GM06990 (cell line): ENCODE data around the gene SMIM45.

Experiments
- DNase-seq: peaks from one replicate; pipeline ENCODE4 v3.0.0-alpha.2; 2011; ENCODE audit not compliant: insufficient read length; ENCODE audit errors: extremely low read depth
- H3K27me3 ChIP-seq: replicated peaks from 2 replicates; pipeline ENCODE4 v1.6.0; 2011; ENCODE audit warnings: low read length; ENCODE audit not compliant: control insufficient read depth, insufficient read depth
- H3K36me3 ChIP-seq: 2 replicates; pipeline ENCODE4 v1.5.1; 2011; ENCODE audit warnings: low read length; ENCODE audit not compliant: control insufficient read depth, insufficient read depth
- H3K4me3 ChIP-seq: replicated peaks from 2 replicates; pipeline ENCODE4 v1.5.1; 2011; ENCODE audit warnings: low read depth, mild to moderate bottlenecking, control low read depth, low read length
- TF ChIP-seq, protein P1 (sequence below): IDR thresholded peaks from 2 replicates; pipeline ENCODE4 v1.5.1; 2011; ENCODE audit warnings: low read length, control low read depth, mild to moderate bottlenecking, inconsistent platforms; ENCODE audit not compliant: insufficient read depth, poor library complexity, severe bottlenecking

The SMIM45 gene

DNA sequence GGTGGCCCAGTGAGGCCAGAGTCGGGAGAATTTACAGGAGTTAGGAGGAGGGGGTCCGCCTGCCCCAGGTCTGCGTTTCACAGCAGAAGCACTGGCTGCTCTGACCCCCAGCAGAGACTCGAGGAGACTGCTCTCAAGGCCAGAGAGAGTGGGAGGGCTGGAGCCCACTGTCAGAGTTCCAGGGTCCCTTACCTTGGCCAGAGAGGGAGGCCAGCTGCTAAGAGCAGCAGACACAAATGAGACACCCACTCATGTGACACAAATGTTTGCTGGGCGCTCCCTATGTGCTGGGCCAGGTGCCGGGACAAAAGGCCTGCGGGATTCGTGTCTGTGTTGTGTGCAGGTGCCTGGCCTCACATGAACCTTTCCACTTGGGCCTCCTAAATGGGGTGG lies 22.5 kb upstream of the SMIM45 start:
- no peaks in the 10 kb centered on the region for H3K27me3 ChIP-seq
- no peaks in the 10 kb centered on the region; the same call in 1 of the 2 replicates for H3K36me3 ChIP-seq
- DNase-seq, result no peak
- TF ChIP-seq, protein P1, sequence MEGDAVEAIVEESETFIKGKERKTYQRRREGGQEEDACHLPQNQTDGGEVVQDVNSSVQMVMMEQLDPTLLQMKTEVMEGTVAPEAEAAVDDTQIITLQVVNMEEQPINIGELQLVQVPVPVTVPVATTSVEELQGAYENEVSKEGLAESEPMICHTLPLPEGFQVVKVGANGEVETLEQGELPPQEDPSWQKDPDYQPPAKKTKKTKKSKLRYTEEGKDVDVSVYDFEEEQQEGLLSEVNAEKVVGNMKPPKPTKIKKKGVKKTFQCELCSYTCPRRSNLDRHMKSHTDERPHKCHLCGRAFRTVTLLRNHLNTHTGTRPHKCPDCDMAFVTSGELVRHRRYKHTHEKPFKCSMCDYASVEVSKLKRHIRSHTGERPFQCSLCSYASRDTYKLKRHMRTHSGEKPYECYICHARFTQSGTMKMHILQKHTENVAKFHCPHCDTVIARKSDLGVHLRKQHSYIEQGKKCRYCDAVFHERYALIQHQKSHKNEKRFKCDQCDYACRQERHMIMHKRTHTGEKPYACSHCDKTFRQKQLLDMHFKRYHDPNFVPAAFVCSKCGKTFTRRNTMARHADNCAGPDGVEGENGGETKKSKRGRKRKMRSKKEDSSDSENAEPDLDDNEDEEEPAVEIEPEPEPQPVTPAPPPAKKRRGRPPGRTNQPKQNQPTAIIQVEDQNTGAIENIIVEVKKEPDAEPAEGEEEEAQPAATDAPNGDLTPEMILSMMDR, result no peak
- H3K4me3 ChIP-seq, result no peak overlapping the region

DNA sequence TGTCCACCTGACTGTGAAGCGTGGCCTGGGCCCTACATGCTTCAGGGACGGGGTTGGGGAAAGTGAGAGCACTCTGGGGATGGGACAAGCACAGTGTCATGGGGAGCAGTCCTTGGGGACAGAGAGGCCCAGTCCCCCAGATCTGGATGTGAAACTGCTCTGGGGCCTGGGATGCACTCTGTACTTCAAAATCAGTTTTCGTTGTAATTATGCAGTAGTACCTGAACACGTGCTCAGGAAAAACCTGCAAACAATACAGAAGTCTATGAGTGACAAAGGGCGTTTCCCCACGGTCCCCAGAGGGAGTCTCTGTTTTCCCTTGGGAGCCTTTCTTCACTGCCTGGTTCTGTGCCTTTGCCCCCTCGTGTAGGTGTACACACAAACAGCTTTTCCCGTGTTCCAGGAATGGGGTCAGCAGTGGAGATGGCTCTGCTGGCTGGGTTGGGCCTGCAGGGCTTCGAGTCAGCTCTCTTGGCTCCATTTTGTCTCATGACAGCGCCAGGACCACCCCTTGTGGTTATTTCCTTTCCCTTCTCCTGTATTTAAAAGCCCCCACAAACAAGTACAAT lies 20.2 kb upstream of the SMIM45 start:
- DNase-seq, result peak; percentile 76
- Histone ChIP-seq H3K4me3 (no peak overlapping the region), H3K36me3 (no peaks in the 10 kb centered on the region), H3K27me3 (no peaks in the 10 kb centered on the region)
- TF ChIP-seq, protein P1, result no peak

DNA sequence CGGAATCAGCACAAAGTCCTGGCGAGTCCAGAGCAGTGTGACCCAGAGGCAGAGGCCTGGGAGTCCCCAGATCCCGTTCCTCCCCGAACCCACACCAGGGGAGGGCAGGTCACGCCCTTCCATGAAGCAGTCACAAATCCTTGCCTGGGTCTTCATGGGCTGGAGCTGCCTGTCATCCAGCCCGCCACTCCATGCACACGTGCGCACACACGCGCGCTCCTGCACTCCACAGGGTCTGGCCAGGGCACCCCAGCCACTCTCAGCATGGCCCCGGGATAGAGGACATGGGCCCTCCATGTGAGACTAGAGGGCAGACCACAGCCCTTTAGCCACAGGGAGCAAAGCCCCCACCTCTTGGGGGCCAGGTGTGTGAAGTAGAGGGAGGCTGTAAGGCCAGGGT lies 19.6 kb upstream of the SMIM45 start:
- H3K36me3 ChIP-seq, result no peaks in the 10 kb centered on the region
- H3K27me3 ChIP-seq, result no peaks in the 10 kb centered on the region
- H3K4me3 ChIP-seq, result no peak overlapping the region
- no peak for DNase-seq
- TF ChIP-seq, protein P1, result no peak

DNA sequence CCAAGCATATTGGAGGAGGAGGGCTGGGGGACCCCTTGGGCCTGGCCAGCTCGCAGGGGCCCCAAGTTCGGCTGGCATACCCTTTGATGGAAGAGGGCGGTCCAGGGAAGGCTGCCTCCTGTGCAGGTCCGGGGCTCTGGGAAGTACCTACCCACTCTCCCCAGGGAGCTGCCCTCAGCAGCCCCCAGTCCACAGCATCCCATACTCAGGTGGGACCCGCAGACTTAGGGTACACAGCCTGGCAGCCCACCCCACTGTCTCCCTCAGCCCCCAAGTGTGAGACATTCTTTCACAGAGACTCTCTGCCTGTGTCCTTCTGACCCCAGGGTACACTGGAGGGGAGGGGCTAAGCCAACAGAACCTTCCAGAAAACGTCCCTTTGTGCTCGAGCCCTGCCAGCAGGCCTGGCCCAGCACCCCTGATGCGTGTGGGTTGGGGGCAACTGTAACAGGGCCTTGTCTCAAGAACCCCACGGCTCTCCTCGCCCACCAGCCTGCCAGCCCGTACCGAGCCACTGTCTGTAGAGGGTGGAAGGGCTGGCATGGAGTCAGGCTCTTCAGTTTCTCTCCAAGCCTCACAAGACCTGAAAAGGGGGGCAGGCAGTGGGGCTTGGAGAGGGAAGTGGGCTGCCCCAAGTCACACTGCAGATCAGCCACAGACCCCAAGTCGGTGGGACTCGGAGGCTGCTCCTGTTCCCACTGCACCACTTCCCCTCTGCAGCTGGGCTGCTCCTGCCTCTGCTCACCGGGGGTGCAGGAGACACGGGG lies 18.4 kb upstream of the SMIM45 start:
- Histone ChIP-seq H3K36me3 (0 out of 2 replicates have a peak, but pooled peaks cover under 1% of the 10 kb centered on the region), H3K4me3 (no peak overlapping the region)
- no peak for DNase-seq

DNA sequence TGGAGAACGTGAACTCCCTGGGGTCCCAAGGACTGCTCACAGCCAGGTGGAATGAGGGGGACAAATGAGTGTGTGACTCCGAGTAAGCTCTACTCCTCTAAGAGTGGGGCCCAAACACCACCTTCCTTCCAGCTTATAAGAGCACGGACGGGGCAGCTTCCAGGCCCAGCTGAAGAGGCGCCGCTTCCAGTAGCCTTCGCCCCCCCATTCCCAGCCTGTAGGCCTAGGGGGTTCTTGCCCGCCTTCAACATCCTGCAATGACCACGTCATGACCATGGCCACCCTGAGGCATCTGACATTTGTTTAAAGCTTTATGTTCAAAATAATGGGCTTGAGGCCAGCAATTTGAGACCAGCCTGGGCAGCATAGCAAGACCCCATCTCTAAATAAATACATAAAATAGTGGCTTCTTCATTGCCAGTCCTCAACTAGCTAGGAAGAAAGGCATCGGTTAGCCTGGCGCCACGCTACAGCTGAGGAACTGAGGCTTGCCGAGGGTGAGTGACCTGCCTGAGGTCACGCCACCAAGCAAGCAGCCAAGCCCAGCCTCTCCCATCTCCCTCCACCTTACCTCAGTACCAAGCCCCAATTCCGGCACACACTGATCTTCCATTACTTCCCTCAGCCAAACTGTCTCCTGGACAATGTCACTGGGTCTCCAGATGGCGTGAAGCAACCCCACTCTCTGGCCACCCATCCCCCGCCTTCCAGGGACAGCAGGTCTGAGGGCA lies 17.5 kb upstream of the SMIM45 start:
- Histone ChIP-seq H3K4me3 (no peak overlapping the region), H3K27me3 (no peaks in the 10 kb centered on the region), H3K36me3 (peaks cover 4% of the 10 kb centered on the region; the same call in 1 of the 2 replicates)
- TF ChIP-seq, protein P1, result no peak
- no peak for DNase-seq

More for the DNA sequence above, 18.4 kb upstream of the SMIM45 start:
- TF ChIP-seq, protein P1, result no peak
- H3K27me3 ChIP-seq, result no peaks in the 10 kb centered on the region
